ENCODE data around the gene GAD2.
A peak's percentile ranks its signal among the peaks of the same experiment; 100 is the strongest.

GAD2 gene

GRCh38 chr10:26216585-26217395 is at the start of gene GAD2:
GAD2 (plus strand) TSS chr10:26216774; CDS start chr10:26216810, 36 bp downstream.
- peak; percentile 4 to 5 for DNase-seq

- no peak for DNase-seq
Measured at GRCh38 chr10:26169466-26169865, 47.1 kb upstream of the GAD2 start.

DNA sequence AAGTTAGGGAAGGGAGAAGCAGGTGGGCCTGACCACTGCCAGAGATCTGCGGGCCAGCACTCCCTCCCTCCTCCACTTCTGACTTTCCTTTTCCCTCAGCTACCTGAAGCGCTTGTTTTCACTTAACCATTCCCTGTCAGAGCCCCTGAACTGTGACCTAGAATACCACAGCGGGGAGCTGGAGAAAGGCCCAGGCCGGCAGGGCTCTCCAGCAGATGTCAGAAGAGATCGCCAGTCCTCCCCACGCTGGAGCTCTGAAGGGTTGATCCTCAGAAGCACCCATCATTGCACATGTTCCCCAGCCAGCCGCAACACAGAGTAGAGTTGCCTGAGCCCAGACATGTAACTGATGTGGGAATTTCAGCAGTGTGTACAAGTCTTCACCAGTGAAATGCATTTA is 44.4 kb upstream of the GAD2 start:
- DNase-seq, result no peak

GRCh38 chr10:26173837-26174236 is 42.7 kb upstream of the GAD2 start:
- no peak for DNase-seq

GRCh38 chr10:26177341-26177740 is 39.2 kb upstream of the GAD2 start:
- no peak for DNase-seq

- no peak for DNase-seq
Measured at GRCh38 chr10:26194275-26194674, 22.3 kb upstream of the GAD2 start.

- DNase-seq, result no peak
Measured at GRCh38 chr10:26197248-26197647, 19.3 kb upstream of the GAD2 start.

DNA sequence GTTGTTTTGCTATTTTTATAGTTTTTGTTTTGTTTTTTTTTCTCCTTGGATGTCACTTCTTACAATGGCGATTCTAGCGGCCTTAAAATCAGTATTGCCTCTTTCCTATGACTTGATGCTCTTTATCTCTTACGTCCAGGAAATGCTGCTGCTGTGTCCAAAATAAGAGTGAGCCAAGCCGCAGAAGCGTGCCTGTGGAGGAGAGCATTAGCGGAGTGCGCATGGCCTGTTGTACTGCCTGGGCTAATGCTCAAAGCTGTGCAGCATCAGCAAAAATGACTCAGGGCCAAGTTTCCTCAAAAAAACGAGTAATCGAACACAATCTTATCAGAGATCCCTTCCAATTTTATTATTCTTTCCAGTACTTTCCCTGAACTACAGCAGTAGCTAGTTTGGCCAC is 18.5 kb upstream of the GAD2 start:
- no peak for DNase-seq

- no peak for DNase-seq
Measured at GRCh38 chr10:26199841-26200240, 16.7 kb upstream of the GAD2 start.

DNA sequence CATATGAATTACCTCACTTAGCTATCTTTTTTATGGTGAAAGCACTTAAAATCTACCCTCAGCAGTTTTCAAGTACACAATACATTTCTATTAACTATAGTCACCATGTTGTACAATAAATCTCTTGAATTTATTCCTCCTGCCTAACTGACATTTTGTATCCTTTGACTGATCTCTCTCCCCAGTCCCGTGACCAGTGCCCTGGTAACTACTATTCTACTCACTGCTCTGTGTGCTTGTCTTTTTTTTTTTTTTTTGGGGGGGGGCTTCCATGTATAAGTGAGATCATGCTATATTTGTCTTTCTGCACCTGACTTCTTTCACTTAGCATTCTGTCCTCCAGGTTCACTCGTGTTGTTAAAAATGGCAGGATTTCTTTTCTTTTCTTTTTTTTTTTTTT is 11.4 kb upstream of the GAD2 start:
- DNase-seq, result no peak

DNA sequence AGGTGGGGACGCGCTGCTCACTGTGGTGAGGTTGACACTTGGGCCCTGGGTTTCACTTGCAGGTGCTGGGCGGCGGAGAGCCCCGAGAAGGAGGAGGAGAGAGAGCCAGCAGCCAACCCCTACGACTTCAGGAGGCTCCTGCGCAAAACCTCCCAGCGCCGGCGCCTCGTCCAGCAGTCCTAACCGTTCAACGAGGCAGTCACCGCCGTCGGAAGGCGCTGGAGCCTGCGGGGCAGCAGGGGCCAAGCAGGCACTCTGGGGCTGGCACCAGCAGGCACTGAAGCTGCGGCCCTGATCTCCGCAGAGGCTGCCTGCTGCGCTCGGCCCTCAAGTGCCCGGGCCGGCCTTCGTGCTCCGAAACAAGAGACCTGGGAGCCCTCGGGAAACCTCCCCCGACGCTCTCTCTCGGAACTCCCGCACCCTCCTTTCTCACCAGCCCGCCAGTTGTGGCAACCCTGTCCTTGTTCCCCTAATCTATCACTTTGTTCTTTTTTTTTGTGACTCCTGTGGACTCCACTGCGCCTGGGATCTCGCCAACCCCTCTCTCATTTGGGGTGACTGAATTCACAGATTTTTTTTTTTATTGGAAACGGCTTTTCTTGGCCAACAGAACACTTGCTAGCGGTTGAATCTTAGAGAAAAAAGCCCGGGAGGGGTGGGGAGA is 4.7 kb upstream of the GAD2 start:
- DNase-seq, result no peak

GRCh38 chr10:26212511-26212910 is 4.1 kb upstream of the GAD2 start:
- no peak for DNase-seq

- DNase-seq, result no peak
Measured at GRCh38 chr10:26213157-26213800, 3.3 kb upstream of the GAD2 start.

DNA sequence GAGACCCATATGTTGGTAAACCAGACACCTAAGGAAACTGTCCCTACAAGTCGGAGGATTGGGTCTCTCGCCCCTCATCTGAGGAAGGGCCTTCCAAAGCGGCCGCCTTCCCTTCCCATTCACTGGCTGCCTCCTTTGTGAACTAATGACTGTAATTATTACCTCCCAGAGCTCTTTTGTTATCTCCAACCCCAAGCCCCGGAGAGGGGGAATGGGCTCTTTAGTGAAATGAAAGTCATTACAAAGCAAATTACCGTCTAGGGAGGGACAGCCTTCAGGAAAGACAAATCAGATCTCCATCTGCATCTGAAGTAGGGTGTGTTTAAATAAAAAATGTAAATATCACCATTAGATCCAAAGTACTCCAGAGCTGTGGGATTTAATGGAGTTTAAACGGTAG is 2.6 kb upstream of the GAD2 start:
- no peak for DNase-seq

DNA sequence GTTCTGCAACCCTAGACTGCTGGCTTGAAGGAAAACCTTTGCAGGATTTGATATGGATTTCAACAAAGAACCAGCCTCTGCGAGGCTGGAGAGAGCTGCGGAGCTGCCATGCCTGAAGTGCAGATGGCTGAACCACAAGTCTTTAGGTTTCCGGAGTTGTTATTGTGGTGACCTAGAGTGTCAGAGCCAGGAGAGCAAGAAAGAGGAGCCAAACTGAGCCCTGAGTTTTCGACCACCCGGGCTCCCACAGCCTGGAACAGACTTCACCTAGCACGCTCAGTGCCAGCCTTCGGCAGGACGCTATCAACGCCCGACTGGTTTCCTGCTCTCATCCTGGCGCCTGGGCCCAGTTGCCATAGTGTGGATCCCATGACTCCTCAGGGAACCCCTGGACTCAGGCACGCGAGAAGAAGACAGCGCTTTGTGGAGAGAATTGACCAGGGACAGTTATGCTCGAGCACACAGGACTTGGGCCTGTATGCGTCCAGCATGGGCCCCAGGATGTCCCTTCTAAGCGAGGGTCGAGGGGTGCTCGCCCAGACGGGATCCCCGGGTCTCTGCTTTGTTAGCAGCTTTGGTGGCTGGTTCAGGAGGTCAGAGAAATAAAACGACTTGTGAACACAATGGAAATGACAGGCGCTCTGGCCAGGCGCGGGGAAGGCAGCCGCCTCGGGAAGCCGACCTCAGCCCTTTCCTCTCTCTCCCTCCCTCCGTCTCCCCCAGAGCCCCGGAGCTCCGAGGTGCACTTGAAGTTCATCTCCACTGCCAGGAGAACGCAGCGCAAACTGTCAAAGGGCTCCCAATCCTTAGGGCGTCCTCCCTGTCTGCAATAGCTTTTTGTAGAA is 1.8 kb upstream of the GAD2 start:
- DNase-seq, result no peak

GRCh38 chr10:26215396-26215934 is 1.1 kb upstream of the GAD2 start:
- DNase-seq, result no peak

GRCh38 chr10:26215935-26216584 is 514 bp upstream of the GAD2 start:
- DNase-seq, result peak; percentile 55 to 62

GRCh38 chr10:26217396-26218086 is 967 bp downstream of the GAD2 start:
- DNase-seq, result peak in 1 of 2 experiments; percentile 10

- DNase-seq, result no peak
Measured at GRCh38 chr10:26219676-26220075, 3.1 kb downstream of the GAD2 start.

GRCh38 chr10:26220901-26221300 is 4.3 kb downstream of the GAD2 start:
- no peak for DNase-seq

- no peak for DNase-seq
Measured at GRCh38 chr10:26221541-26221940, 5.0 kb downstream of the GAD2 start.

DNA sequence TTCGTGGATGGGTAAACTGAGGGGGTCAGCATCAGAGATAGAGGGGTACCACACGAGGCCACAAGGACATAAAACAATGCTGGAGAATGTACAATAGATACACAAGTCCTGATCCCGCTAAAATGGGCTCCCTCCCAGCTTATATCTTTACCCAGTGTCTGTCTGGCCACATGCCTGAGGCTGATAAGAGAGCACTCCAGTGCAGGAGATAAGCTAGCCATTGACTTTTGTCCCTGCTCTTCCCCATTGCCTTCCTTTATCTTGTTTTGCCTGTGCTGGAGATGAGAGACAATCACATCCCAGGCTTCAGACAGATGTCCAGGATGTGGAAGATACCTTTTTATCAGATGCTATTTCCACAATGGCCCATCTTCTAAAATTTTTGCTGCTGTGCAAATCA is 6.0 kb downstream of the GAD2 start:
- no peak for DNase-seq
